GM12891 (cell line): Measurements from ENCODE around the gene PSIP1.

Source experiments
- DNase-seq: peaks from one replicate; pipeline ENCODE4 v3.0.0; 2011; ENCODE audit warnings: low spot score; ENCODE audit not compliant: insufficient read length
- FAIRE-seq: peaks from 2 replicates; lab custom pipeline; 2011; peaks lifted over from hg19 to GRCh38; lab: Jason Lieb, UNC
- PAX5 ChIP-seq: IDR thresholded peaks from 2 replicates; pipeline ENCODE4 v1.6.1; 2011; ENCODE audit warnings: low read length, moderate library complexity, mild to moderate bottlenecking; ENCODE audit not compliant: insufficient read depth, severe bottlenecking
- POLR2A ChIP-seq: IDR thresholded peaks from 2 replicates; pipeline ENCODE4 v1.6.1; 2011; ENCODE audit warnings: low read depth, low read length, control low read depth
- POLR2AphosphoS5 ChIP-seq: IDR thresholded peaks from 2 replicates; pipeline ENCODE4 v1.6.1; 2011; ENCODE audit warnings: low read depth, low read length, control low read depth
- POU2F2 ChIP-seq: IDR thresholded peaks from 2 replicates; pipeline ENCODE4 v1.6.1; 2011; ENCODE audit warnings: low read depth, mild to moderate bottlenecking, control low read depth, low read length, moderate library complexity
- SPI1 ChIP-seq: IDR thresholded peaks from 2 replicates; pipeline ENCODE4 v1.6.1; 2011; ENCODE audit warnings: low read depth, low read length, control low read depth
- TAF1 ChIP-seq: IDR thresholded peaks from 2 replicates; pipeline ENCODE4 v1.6.1; 2011; ENCODE audit warnings: low read depth, low read length, control low read depth

PSIP1 gene

DNA sequence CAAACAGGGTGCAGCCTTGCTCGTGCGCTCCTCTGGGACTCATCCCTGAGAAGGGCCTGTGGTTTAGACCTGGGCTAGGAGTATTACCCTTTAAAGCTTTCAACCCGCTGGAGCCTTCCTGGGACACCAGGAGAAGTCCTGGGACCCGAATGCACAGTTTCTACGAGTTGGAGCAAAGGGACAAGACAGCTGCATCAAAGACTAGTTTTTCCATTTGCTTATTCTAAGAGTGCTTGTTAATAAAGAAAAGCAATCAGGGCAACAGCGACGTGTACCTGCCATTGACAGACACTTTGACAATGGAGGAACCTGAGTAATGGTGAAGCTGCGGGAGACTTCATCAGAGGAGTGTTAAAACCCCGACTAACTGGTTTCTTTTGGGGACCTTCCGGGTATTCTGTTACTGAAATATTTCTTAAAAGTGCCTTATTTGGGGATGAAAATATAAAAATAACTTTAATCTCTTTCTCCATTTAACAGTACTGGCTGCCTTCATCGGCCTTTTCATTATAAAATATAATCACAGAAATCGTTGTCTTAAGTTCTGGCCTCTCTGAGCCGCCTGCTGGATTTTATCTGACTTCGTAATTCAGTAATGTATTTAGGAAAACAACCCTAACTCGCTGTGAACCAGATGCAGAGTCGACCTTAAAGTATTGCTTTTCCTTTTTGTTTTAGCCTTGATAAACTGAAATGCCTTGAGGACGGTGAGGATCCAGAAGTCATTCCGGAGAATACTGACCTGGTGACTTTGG lies 87.4 kb downstream of the PSIP1 start:
- TF ChIP-seq PAX5 = no peak
- no peak for TF ChIP-seq POLR2AphosphoS5
- no peak for TF ChIP-seq POU2F2
- no peak for TF ChIP-seq TAF1
- TF ChIP-seq SPI1 = no peak
- no peak for TF ChIP-seq POLR2A
- FAIRE-seq (no peak), DNase-seq (no peak)

DNA sequence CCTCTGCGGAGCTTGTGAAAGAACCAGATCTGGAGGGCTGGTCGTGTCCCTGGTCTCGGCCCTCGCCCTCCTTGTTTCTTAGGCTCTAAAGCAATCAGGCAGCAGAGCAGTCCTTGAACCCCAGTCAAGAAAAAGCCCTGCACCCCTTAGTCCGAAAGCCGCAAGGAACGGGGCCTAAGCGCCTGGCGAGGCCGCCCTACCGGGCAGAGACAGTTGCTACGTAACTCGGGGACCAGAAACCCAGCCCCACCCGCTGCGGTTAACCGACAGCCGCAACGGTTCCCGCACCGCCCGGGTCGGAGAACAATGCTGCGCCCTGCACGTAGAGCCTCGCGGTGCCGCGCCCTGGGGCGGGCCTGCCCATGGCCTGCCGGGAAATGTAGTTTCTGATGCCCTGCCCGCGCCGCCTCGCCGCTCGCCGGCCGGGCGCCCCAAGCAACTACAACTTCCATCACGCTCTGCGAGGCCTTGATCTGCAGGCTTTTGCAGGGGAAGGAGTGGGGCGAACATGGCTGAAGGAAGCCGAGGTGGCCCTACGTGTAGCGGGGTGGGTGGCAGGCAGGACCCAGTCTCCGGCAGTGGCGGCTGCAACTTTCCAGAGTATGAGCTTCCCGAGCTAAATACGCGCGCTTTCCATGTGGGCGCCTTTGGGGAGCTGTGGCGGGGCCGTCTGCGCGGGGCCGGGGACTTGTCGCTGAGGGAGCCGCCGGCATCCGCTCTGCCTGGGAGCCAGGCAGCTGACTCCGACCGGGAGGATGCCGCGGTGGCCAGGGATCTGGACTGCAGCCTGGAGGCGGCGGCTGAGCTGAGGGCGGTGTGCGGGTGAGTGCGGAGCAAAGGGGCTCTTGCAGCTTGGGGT lies 88.2 kb downstream of the PSIP1 start, which contains the start of gene SNAPC3:
Gene SNAPC3, plus strand, starts transcription at position 505 of the 859 bp plus-strand sequence. Its CDS starts 4 bp downstream, at position 509.
- FAIRE-seq = peak; percentile 94
- TF ChIP-seq TAF1 (peak; percentile 81), POLR2A (peak; percentile 85), POU2F2 (peak; percentile 56; the same call in 1 of the 2 replicates), PAX5 (peak; percentile 49), POLR2AphosphoS5 (peak; percentile 80), SPI1 (no peak)
- peak; percentile 85 for DNase-seq

DNA sequence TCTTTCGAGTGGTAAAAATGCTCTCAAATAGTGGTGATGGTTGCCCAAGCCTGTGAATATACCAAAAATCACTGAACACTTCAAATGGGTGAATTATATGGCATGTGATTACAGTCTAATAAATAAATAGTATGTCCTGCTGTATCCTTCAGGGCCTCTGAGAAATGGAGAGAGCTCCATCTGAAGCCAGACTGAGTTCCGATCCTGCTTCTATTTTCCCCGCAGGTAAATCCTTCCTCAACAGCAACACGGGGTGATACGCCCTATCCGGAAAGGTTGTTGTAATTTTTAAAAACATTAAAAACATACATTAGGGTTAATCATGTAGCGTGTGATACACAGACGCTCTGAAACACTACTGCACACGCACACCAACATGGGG lies 88.8 kb downstream of the PSIP1 start:
- FAIRE-seq = no peak
- TF ChIP-seq POLR2AphosphoS5 (no peak), SPI1 (no peak), POU2F2 (no peak), PAX5 (no peak), TAF1 (no peak), POLR2A (no peak)

DNA sequence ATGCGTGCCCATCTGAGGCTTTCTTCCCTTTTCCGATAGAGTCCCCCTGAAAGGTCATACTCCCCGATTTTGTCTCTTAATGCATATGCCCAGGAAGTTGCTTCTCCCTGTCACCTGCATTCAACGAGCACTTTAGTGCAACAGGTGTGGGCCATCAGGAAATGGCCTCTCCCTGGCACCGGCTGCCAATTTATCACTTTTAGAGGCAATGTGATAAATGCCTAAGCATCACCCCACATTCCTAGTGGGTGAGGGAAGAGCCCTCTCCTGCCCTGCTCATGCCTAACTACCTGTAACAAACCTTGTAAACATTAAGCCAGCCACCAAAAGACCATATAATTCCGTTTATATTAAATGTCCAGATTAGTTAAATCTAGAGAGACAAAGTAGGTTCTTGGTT lies 89.2 kb downstream of the PSIP1 start:
- FAIRE-seq (peak; percentile 54), DNase-seq (no peak)
- TF ChIP-seq SPI1 (no peak), POLR2AphosphoS5 (no peak), TAF1 (no peak), POLR2A (no peak), PAX5 (no peak), POU2F2 (no peak)

More for the DNA sequence above, 88.8 kb downstream of the PSIP1 start:
- no peak for DNase-seq

DNA sequence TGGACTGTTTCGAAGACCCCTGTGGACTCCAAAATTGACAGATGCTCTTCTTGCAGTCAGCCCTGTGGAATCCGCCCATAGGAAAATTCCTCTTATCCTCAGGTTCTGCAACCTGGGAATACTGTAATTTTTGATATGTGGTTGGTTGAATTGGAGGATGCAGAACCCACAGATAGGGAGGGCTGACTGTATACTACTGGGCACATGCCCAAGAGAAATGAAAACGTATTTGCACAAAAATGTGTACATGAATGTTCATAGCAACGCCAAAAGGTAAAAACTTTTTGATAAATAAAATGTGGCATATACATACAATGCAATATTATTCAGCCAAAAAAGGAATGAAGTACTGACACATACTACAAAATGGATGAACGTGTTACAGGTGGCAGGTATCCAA lies 90.0 kb downstream of the PSIP1 start:
- TF ChIP-seq SPI1 = no peak
- TF ChIP-seq PAX5 = no peak
- no peak for FAIRE-seq

DNA sequence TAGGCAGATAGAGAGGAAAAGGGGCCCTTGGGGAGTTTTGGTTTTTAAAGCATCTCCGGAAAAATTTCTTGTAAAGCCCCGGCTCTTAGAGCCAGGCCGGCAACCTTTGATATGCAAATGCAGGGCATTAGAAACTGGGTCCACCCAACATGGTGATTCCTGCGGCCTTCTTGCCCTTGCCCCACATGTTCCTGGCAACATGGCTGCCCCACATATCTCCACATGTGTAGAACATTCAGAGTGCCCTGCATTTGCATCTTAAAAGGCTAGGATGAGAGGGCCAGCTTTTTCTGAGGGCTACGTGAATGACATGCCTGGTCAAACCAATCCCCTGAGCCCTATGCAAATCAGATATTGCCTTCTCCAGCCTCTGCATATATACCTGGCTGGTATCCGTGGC lies 93.1 kb downstream of the PSIP1 start:
- DNase-seq = no peak
- FAIRE-seq = no peak

More for the DNA sequence above, 90.0 kb downstream of the PSIP1 start:
- no peak for DNase-seq

DNA sequence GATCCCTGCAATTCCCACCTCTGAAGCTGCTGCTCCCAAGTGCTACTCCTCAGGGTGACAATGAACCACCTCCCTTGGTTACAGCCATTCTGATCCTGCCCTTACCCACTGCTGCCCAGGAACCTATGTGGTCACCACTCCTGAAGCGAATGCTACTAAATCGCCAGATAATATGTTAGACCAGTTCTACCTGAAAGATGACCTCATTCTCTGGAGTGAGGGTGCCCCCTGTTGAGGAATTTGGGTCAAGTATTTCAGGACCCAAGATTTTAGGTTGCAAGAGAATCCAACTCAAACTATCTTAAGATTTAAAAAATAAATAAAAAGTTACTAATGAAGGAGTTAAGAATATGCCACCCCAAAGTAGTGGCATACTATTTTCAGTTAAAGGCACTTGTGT lies 93.9 kb downstream of the PSIP1 start:
- TF ChIP-seq POU2F2 (no peak), SPI1 (no peak)
- DNase-seq = peak; percentile 24

More for the DNA sequence above, 93.1 kb downstream of the PSIP1 start:
- TF ChIP-seq TAF1 (no peak), POU2F2 (no peak), POLR2AphosphoS5 (no peak), POLR2A (no peak), PAX5 (no peak), SPI1 (no peak)

More for the DNA sequence above, 93.9 kb downstream of the PSIP1 start:
- peak; percentile 45 for FAIRE-seq
